Naive thymus-derived CD4-positive, alpha-beta T cell (primary cell): ENCODE measurements around the gene CLDN1. TPM values are rescaled to one million over a fixed set of nuclear protein-coding genes. Genes with fewer than 3 reads are reported as not detected.

Source experiments
- ATAC-seq: fragments of 150-1000 bp; cut with Tn5 transposase; 2 replicates; pipeline ENCODE4 v1.10.0; 2021; ENCODE audit warnings: mild to moderate bottlenecking, moderate library complexity
- CTCF ChIA-PET: fragments of 350-600 bp; sonication (Branson Sonifier 250); formaldehyde crosslinking; loops from one replicate; lab custom pipeline; 2021; ENCODE audit warnings: antibody characterized with exemption; lab: Charles Lee
- POLR2A ChIA-PET: fragments of 350-600 bp; sonication (Branson Sonifier 250); formaldehyde crosslinking; loops from one replicate; lab custom pipeline; 2021; ENCODE audit warnings: antibody characterized with exemption, inconsistent platforms; lab: Charles Lee
- DNase-seq, 9 donors: peaks; one replicate each; pipeline versions ENCODE4 v3.0.0 to v3.0.0-alpha.2; 2020 to 2022; ENCODE audit warnings: mixed read lengths in 1 of 9
- H3K27ac ChIP-seq: one replicate; pipeline ENCODE4 v1.7.0; 2013; ENCODE audit warnings: mild to moderate bottlenecking, low read depth, low read length, moderate library complexity
- H3K27me3 ChIP-seq, 2 donors: one replicate each; pipeline ENCODE4 v1.7.0; 2013; ENCODE audit warnings: low read length in 2 of 2, mild to moderate bottlenecking in 2 of 2, moderate library complexity in 2 of 2; ENCODE audit not compliant: control insufficient read depth in 2 of 2, insufficient read depth in 2 of 2
- H3K36me3 ChIP-seq, 3 experiments: 1 replicate in 2 of 3; 2 replicates in 1 of 3; pipeline ENCODE4 v1.7.0; 2013; ENCODE audit warnings: low read length in 3 of 3, mild to moderate bottlenecking in 3 of 3, moderate library complexity in 1 of 3; ENCODE audit not compliant: insufficient read depth in 3 of 3, control insufficient read depth in 2 of 3
- H3K4me1 ChIP-seq, 2 donors: one replicate each; pipeline ENCODE4 v1.7.0; 2013; ENCODE audit warnings: low read length in 2 of 2, mild to moderate bottlenecking in 2 of 2, moderate library complexity in 1 of 2; ENCODE audit not compliant: control insufficient read depth in 2 of 2, insufficient read depth in 2 of 2
- H3K4me3 ChIP-seq: 2 replicates; pipeline ENCODE4 v1.7.0; 2013; ENCODE audit warnings: mild to moderate bottlenecking, low read length
- H3K9me3 ChIP-seq, 3 experiments: 1 replicate in 2 of 3; 2 replicates in 1 of 3; pipeline ENCODE4 v1.7.0; 2013; ENCODE audit warnings: low read length in 3 of 3; ENCODE audit not compliant: control insufficient read depth in 2 of 3
- H3K27ac Mint-ChIP-seq, 9 donors: one replicate each; pipeline ENCODE4 v1.8.0; 2020 to 2022; ENCODE audit warnings: mixed read lengths in 9 of 9, mild to moderate bottlenecking in 8 of 9, moderate library complexity in 5 of 9, inconsistent platforms in 2 of 9
- H3K27me3 Mint-ChIP-seq, 5 donors: one replicate each; pipeline ENCODE4 v1.8.0; 2021 to 2022; ENCODE audit warnings: mixed read lengths in 5 of 5, mild to moderate bottlenecking in 1 of 5
- H3K36me3 Mint-ChIP-seq, 5 donors: one replicate each; pipeline ENCODE4 v1.8.0; 2020 to 2022; ENCODE audit warnings: mixed read lengths in 5 of 5, mild to moderate bottlenecking in 3 of 5, inconsistent platforms in 1 of 5
- H3K4me1 Mint-ChIP-seq, 7 donors: one replicate each; pipeline ENCODE4 v1.8.0; 2020 to 2022; ENCODE audit warnings: mixed read lengths in 7 of 7, mild to moderate bottlenecking in 3 of 7, inconsistent platforms in 1 of 7
- H3K4me3 Mint-ChIP-seq, 10 donors: one replicate each; pipeline ENCODE4 v1.8.0; 2020 to 2022; ENCODE audit warnings: mild to moderate bottlenecking in 10 of 10, mixed read lengths in 10 of 10, moderate library complexity in 6 of 10, inconsistent platforms in 2 of 10
- H3K9me3 Mint-ChIP-seq, 11 donors: one replicate each; pipeline ENCODE4 v1.8.0; 2020 to 2022; ENCODE audit warnings: mixed read lengths in 11 of 11, mild to moderate bottlenecking in 4 of 11, inconsistent platforms in 1 of 11, moderate library complexity in 1 of 11
- intact Hi-C, 2 donors: fragments of 100-400 bp; cut with micrococcal nuclease; formaldehyde crosslinking; loops; one replicate each; pipeline ENCODE4 v1.15.1; 2023
- polyA plus RNA-seq, 2 donors: library from polyadenylated mRNA; unstranded; fragments of 300-500 nt; fragmentation: Illumina TruSeq; gene quantifications; one replicate each; pipeline ENCODE4 v1.2.3, GENCODE V29; 2021
- total RNA-seq, 6 experiments: library from RNA in 5 of 6; stranded (reverse) in 5 of 6; gene quantifications; 1 replicate in 5 of 6; 2 replicates in 1 of 6; pipeline ENCODE4 v1.2.3 and lab custom pipeline; 2021 to 2026

The CLDN1 gene, protein sequence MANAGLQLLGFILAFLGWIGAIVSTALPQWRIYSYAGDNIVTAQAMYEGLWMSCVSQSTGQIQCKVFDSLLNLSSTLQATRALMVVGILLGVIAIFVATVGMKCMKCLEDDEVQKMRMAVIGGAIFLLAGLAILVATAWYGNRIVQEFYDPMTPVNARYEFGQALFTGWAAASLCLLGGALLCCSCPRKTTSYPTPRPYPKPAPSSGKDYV
- total RNA-seq = under 1 TPM in 2 of 5 experiments, not detected in 3; 0.08 to 0.32 TPM
- under 1 TPM in 1 of 2 donors, not detected in 1; 0.22 TPM for polyA plus RNA-seq
- 0.81 reads per million for total RNA-seq (lab: John Stamatoyannopoulos, UW)

DNA sequence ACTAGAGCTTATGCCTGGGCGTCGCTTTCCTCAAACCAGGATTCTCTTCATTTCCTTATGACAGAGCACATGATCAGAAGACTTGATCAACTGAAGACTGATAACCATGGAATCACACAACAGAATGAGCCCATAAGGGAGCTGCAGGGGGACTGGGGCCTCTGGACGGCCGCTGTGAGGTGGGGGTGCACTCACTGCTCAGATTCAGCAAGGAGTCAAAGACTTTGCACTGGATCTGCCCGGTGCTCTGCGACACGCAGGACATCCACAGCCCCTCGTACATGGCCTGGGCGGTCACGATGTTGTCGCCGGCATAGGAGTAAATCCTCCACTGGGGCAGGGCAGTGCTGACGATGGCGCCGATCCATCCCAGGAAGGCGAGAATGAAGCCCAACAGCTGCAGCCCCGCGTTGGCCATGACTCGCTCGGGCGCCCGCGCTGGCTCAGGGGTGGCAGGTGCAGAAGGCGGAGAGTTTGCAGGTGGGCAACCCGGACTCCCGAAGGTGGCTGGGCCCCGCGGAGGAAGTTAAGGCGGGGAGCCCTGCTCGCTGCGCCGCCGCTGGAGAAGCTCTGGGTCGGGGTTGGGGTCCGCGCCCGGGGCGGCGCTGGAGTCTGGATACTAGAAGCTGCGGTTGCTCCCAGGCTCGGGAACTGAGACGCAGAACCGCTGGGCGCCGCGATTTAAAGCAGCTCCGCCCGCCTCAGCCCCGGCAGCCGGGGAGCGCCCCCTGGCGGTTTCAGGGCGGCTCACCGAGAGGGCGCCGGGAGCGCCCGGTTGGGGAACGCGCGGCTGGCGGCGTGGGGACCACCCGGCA, at the start of gene CLDN1:
Gene CLDN1, minus strand, starts transcription at position 658 of the 815 bp plus-strand sequence. Its CDS starts 240 bp downstream, at position 418.
- no peaks in the 10 kb centered on the region for H3K36me3 Mint-ChIP-seq
- H3K27me3 Mint-ChIP-seq = peaks cover 30 to 47% (median 38%) of the 10 kb centered on the region in 5 donors
- no peaks in the 10 kb centered on the region for H3K27me3 ChIP-seq
- H3K27ac Mint-ChIP-seq = peak within 1 kb of the TSS in 6 of 9 donors; percentile 6 to 38 (median 22)
- ChIA-PET POLR2A (no interaction called here), CTCF (interaction anchor here (0.6 to 1.7 kb wide), 5 partner anchors 97 to 1049 kb away, joined by 3 to 21 read pairs (median 3); no protein-coding TSS in a partner anchor)
- intact Hi-C loops = loop anchor here (1.0 to 5.0 kb wide), 8 partner anchors 15 to 1049 kb away; partner anchors contain the start of gene IL1RAP (in 1 of the 2)
- peaks cover 14 to 30% (median 21%) of the 10 kb centered on the region in 7 donors for H3K4me1 Mint-ChIP-seq
- no peak within 1 kb of the TSS for H3K27ac ChIP-seq
- peak within 1 kb of the TSS; percentile 52 for H3K4me3 ChIP-seq
- no peaks in the 10 kb centered on the region for H3K36me3 ChIP-seq
- no peaks in the 10 kb centered on the region for H3K9me3 ChIP-seq
- ATAC-seq (peak; percentile 92), DNase-seq (peak; percentile 47 to 86 (median 76))
- H3K4me3 Mint-ChIP-seq = peak within 1 kb of the TSS; percentile 66 to 85 (median 80)
- no peaks in the 10 kb centered on the region for H3K9me3 Mint-ChIP-seq
- peaks cover 0 to 4% of the 10 kb centered on the region in 2 donors for H3K4me1 ChIP-seq

DNA sequence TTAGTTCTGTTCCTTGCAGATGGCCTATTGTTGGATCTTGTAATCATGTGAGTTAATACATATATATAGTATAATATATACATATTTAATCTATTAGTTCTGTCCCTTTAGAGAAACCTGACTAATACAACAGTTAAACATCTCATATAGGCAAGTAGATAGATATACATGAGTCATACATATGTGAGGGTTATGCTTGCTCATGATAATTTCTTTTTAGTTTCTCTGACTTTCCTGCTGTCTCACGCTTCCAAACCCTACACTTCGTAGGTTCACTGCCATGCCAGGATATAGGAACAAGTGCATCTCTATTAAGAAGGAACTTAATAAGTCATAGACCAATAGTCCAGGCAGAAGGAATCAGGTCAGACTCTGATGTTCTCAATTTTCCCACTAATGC, 48.9 kb upstream of the CLDN1 start:
- no peaks in the 10 kb centered on the region for H3K36me3 ChIP-seq
- POLR2A ChIA-PET = no interaction called here
- DNase-seq (no peak), ATAC-seq (no peak)
- intact Hi-C loops = no loop called here
- Mint-ChIP-seq H3K27me3 (peaks cover 0 to 12% (median 2%) of the 10 kb centered on the region in 5 donors), H3K9me3 (no peaks in the 10 kb centered on the region), H3K4me1 (peaks cover 0 to 1% (median 0%) of the 10 kb centered on the region in 7 donors), H3K36me3 (no peaks in the 10 kb centered on the region), H3K27ac (no peak overlapping the region), H3K4me3 (no peak overlapping the region)
- H3K4me1 ChIP-seq = no peaks in the 10 kb centered on the region
- no peak overlapping the region for H3K4me3 ChIP-seq
- no peak overlapping the region for H3K27ac ChIP-seq
- CTCF ChIA-PET = no interaction called here
- H3K27me3 ChIP-seq = peaks cover 0 to 3% of the 10 kb centered on the region in 2 donors
- H3K9me3 ChIP-seq = no peaks in the 10 kb centered on the region

- Histone ChIP-seq H3K27ac (no peak overlapping the region), H3K4me1 (no peaks in the 10 kb centered on the region), H3K4me3 (no peak overlapping the region), H3K9me3 (no peaks in the 10 kb centered on the region), H3K27me3 (peaks cover 0 to 3% of the 10 kb centered on the region in 2 donors), H3K36me3 (no peaks in the 10 kb centered on the region)
- peaks cover 0 to 12% (median 4%) of the 10 kb centered on the region in 5 donors for H3K27me3 Mint-ChIP-seq
- no peaks in the 10 kb centered on the region for H3K9me3 Mint-ChIP-seq
- no peak overlapping the region for H3K27ac Mint-ChIP-seq
- H3K36me3 Mint-ChIP-seq = no peaks in the 10 kb centered on the region
- CTCF ChIA-PET = no interaction called here
- H3K4me1 Mint-ChIP-seq = peaks cover 0 to 1% (median 0%) of the 10 kb centered on the region in 7 donors
- no peak for ATAC-seq
- POLR2A ChIA-PET = no interaction called here
- intact Hi-C loops = no loop called here
- no peak for DNase-seq
- no peak overlapping the region for H3K4me3 Mint-ChIP-seq
These were observed 48.1 kb upstream of the CLDN1 start for GRCh38 chr3:190370369-190370768.

DNA sequence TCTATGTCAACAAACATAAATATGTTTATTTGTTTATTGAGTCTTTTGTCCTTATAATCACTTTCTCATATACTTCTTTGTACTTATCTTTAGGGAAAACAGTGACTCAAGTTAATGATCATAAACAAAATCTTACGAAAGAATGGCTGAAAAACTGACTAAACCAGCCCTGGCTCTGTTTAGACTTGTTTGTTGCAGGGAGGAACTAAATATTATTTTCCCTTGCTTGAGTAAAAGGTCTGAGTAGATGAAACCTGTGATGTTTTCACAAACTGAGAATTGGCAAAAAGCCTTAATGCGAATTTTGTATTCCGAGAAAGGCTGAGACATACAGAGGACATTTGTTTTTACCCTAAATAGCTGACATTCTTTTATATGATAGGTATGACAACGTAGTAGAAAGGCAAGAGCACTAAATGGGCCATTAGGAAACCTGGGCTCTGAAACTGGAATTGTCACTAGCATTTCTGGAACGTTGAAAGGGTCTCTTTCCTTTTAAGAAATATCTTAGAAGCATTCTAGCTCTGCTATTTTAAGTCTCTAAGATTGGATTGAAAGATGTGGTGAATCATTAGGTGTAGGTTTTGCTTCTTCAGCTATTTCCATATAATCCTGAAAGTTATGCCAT, 47.5 kb upstream of the CLDN1 start:
- peaks cover 0 to 3% of the 10 kb centered on the region in 2 donors for H3K27me3 ChIP-seq
- H3K9me3 ChIP-seq = no peaks in the 10 kb centered on the region
- H3K36me3 ChIP-seq = no peaks in the 10 kb centered on the region
- H3K4me1 ChIP-seq = no peaks in the 10 kb centered on the region
- Mint-ChIP-seq H3K4me1 (peaks cover 0 to 1% (median 0%) of the 10 kb centered on the region in 7 donors), H3K9me3 (no peaks in the 10 kb centered on the region), H3K27ac (no peak overlapping the region), H3K27me3 (peaks cover 2 to 15% (median 4%) of the 10 kb centered on the region in 5 donors), H3K4me3 (no peak overlapping the region), H3K36me3 (no peaks in the 10 kb centered on the region)
- CTCF ChIA-PET = no interaction called here
- DNase-seq (no peak), ATAC-seq (no peak)
- intact Hi-C loops = no loop called here
- no peak overlapping the region for H3K4me3 ChIP-seq
- POLR2A ChIA-PET = no interaction called here
- no peak overlapping the region for H3K27ac ChIP-seq

DNA sequence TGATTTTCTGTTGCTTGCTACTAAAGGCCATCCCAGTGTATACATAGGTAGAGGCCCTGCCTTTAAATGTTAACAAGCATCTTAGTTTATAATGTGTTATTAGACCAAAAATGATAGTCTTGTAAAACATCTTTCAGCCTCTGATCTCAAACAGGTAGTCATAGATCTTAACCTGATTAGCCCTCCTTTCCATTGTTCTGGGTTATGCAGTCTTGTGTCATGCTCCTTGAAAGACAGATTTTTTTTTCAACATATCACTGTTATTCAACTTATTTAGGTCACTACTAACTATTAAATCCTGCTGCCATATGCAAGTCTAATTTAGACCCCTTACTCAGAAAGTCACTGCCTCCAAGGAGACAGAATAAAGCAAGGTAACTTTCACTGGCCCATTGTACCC, 46.6 kb upstream of the CLDN1 start:
- Mint-ChIP-seq H3K9me3 (no peaks in the 10 kb centered on the region), H3K27ac (no peak overlapping the region), H3K4me3 (no peak overlapping the region), H3K36me3 (no peaks in the 10 kb centered on the region), H3K4me1 (peaks cover 0 to 1% (median 0%) of the 10 kb centered on the region in 7 donors), H3K27me3 (peaks cover 2 to 12% (median 5%) of the 10 kb centered on the region in 5 donors)
- CTCF ChIA-PET = no interaction called here
- intact Hi-C loops = no loop called here
- Histone ChIP-seq H3K27ac (no peak overlapping the region), H3K4me1 (no peaks in the 10 kb centered on the region), H3K4me3 (no peak overlapping the region), H3K36me3 (no peaks in the 10 kb centered on the region), H3K9me3 (no peaks in the 10 kb centered on the region), H3K27me3 (peaks cover 0 to 3% of the 10 kb centered on the region in 2 donors)
- DNase-seq (no peak), ATAC-seq (no peak)
- POLR2A ChIA-PET = no interaction called here

- no peak overlapping the region for H3K27ac Mint-ChIP-seq
- Histone ChIP-seq H3K4me3 (no peak overlapping the region), H3K4me1 (no peaks in the 10 kb centered on the region), H3K27me3 (no peaks in the 10 kb centered on the region), H3K9me3 (no peaks in the 10 kb centered on the region), H3K36me3 (no peaks in the 10 kb centered on the region), H3K27ac (no peak overlapping the region)
- H3K4me3 Mint-ChIP-seq = no peak overlapping the region
- ChIA-PET CTCF (no interaction called here), POLR2A (no interaction called here)
- H3K27me3 Mint-ChIP-seq = peaks cover 0 to 14% (median 5%) of the 10 kb centered on the region in 5 donors
- intact Hi-C loops = no loop called here
- H3K9me3 Mint-ChIP-seq = no peaks in the 10 kb centered on the region
- no peaks in the 10 kb centered on the region for H3K36me3 Mint-ChIP-seq
- DNase-seq (no peak), ATAC-seq (no peak)
- peaks cover 0 to 1% (median 0%) of the 10 kb centered on the region in 7 donors for H3K4me1 Mint-ChIP-seq
These were observed 43.9 kb upstream of the CLDN1 start for GRCh38 chr3:190366133-190366532.
